ENCODE data around the gene VENTX.

Gene VENTX

GRCh38 chr10:133272301-133272963 lies 34.8 kb downstream of the VENTX start:
- Histone ChIP-seq H3K27ac (ENCODE audit: insufficient read depth, low read length, poor library complexity, severe bottlenecking) (no peak overlapping the region), H3K4me1 (ENCODE audit: control insufficient read depth, insufficient read depth, low read length, poor library complexity, severe bottlenecking) (peaks cover 32% of the 10 kb centered on the region), H3K36me3 (ENCODE audit: control insufficient read depth, insufficient read depth, low read length) (peaks cover 64% of the 10 kb centered on the region), H3K9me3 (ENCODE audit: control insufficient read depth, low read length) (no peaks in the 10 kb centered on the region), H3K27me3 (replicated peaks; ENCODE audit: control insufficient read depth, insufficient read depth, low read length, poor library complexity, severe bottlenecking) (no peaks in the 10 kb centered on the region), H3K4me3 (ENCODE audit: insufficient read depth, low read depth, low read length, poor library complexity, severe bottlenecking) (no peak overlapping the region)
- no peak for DNase-seq

GRCh38 chr10:133272964-133273420 lies 35.3 kb downstream of the VENTX start:
- Histone ChIP-seq H3K27me3 (replicated peaks; ENCODE audit: control insufficient read depth, insufficient read depth, low read length, poor library complexity, severe bottlenecking) (no peaks in the 10 kb centered on the region), H3K4me1 (ENCODE audit: control insufficient read depth, insufficient read depth, low read length, poor library complexity, severe bottlenecking) (peaks cover 37% of the 10 kb centered on the region), H3K27ac (ENCODE audit: insufficient read depth, low read length, poor library complexity, severe bottlenecking) (peak overlapping the region; percentile 63), H3K4me3 (ENCODE audit: insufficient read depth, low read depth, low read length, poor library complexity, severe bottlenecking) (no peak overlapping the region), H3K36me3 (ENCODE audit: control insufficient read depth, insufficient read depth, low read length) (peaks cover 58% of the 10 kb centered on the region), H3K9me3 (ENCODE audit: control insufficient read depth, low read length) (no peaks in the 10 kb centered on the region)
- DNase-seq, result no peak

- Histone ChIP-seq H3K9me3 (ENCODE audit: control insufficient read depth, low read length) (no peaks in the 10 kb centered on the region), H3K4me1 (ENCODE audit: control insufficient read depth, insufficient read depth, low read length, poor library complexity, severe bottlenecking) (peaks cover 44% of the 10 kb centered on the region), H3K27ac (ENCODE audit: insufficient read depth, low read length, poor library complexity, severe bottlenecking) (peak overlapping the region; percentile 63), H3K4me3 (ENCODE audit: insufficient read depth, low read depth, low read length, poor library complexity, severe bottlenecking) (no peak overlapping the region), H3K36me3 (ENCODE audit: control insufficient read depth, insufficient read depth, low read length) (peaks cover 52% of the 10 kb centered on the region), H3K27me3 (replicated peaks; ENCODE audit: control insufficient read depth, insufficient read depth, low read length, poor library complexity, severe bottlenecking) (no peaks in the 10 kb centered on the region)
- DNase-seq, result no peak
Measured at GRCh38 chr10:133273534-133274143, 36.0 kb downstream of the VENTX start.

- Histone ChIP-seq H3K9me3 (ENCODE audit: control insufficient read depth, low read length) (no peaks in the 10 kb centered on the region), H3K27ac (ENCODE audit: insufficient read depth, low read length, poor library complexity, severe bottlenecking) (peak overlapping the region; percentile 96), H3K36me3 (ENCODE audit: control insufficient read depth, insufficient read depth, low read length) (peaks cover 38% of the 10 kb centered on the region), H3K4me1 (ENCODE audit: control insufficient read depth, insufficient read depth, low read length, poor library complexity, severe bottlenecking) (peaks cover 52% of the 10 kb centered on the region), H3K4me3 (ENCODE audit: insufficient read depth, low read depth, low read length, poor library complexity, severe bottlenecking) (peak overlapping the region; percentile 85), H3K27me3 (replicated peaks; ENCODE audit: control insufficient read depth, insufficient read depth, low read length, poor library complexity, severe bottlenecking) (no peaks in the 10 kb centered on the region)
- DNase-seq, result peak; percentile 81 to 89 (median 82)
Measured at GRCh38 chr10:133274751-133275683, 37.4 kb downstream of the VENTX start.

GRCh38 chr10:133275684-133276092 lies 38.0 kb downstream of the VENTX start:
- Histone ChIP-seq H3K36me3 (ENCODE audit: control insufficient read depth, insufficient read depth, low read length) (peaks cover 32% of the 10 kb centered on the region), H3K4me3 (ENCODE audit: insufficient read depth, low read depth, low read length, poor library complexity, severe bottlenecking) (peak overlapping the region; percentile 85), H3K9me3 (ENCODE audit: control insufficient read depth, low read length) (no peaks in the 10 kb centered on the region), H3K27ac (ENCODE audit: insufficient read depth, low read length, poor library complexity, severe bottlenecking) (peak overlapping the region; percentile 96), H3K4me1 (ENCODE audit: control insufficient read depth, insufficient read depth, low read length, poor library complexity, severe bottlenecking) (peaks cover 52% of the 10 kb centered on the region), H3K27me3 (replicated peaks; ENCODE audit: control insufficient read depth, insufficient read depth, low read length, poor library complexity, severe bottlenecking) (no peaks in the 10 kb centered on the region)
- peak in 1 of 3 donors; percentile 19 for DNase-seq

GRCh38 chr10:133276100-133276434 lies 38.4 kb downstream of the VENTX start:
- Histone ChIP-seq H3K4me3 (ENCODE audit: insufficient read depth, low read depth, low read length, poor library complexity, severe bottlenecking) (peak overlapping the region; percentile 85), H3K4me1 (ENCODE audit: control insufficient read depth, insufficient read depth, low read length, poor library complexity, severe bottlenecking) (peaks cover 52% of the 10 kb centered on the region), H3K9me3 (ENCODE audit: control insufficient read depth, low read length) (no peaks in the 10 kb centered on the region), H3K27me3 (replicated peaks; ENCODE audit: control insufficient read depth, insufficient read depth, low read length, poor library complexity, severe bottlenecking) (no peaks in the 10 kb centered on the region), H3K36me3 (ENCODE audit: control insufficient read depth, insufficient read depth, low read length) (peaks cover 28% of the 10 kb centered on the region), H3K27ac (ENCODE audit: insufficient read depth, low read length, poor library complexity, severe bottlenecking) (peak overlapping the region; percentile 96)
- no peak for DNase-seq

- Histone ChIP-seq H3K4me1 (ENCODE audit: control insufficient read depth, insufficient read depth, low read length, poor library complexity, severe bottlenecking) (peaks cover 52% of the 10 kb centered on the region), H3K9me3 (ENCODE audit: control insufficient read depth, low read length) (no peaks in the 10 kb centered on the region), H3K27ac (ENCODE audit: insufficient read depth, low read length, poor library complexity, severe bottlenecking) (peak within 1 kb of the TSS; percentile 96), H3K27me3 (replicated peaks; ENCODE audit: control insufficient read depth, insufficient read depth, low read length, poor library complexity, severe bottlenecking) (no peaks in the 10 kb centered on the region), H3K36me3 (ENCODE audit: control insufficient read depth, insufficient read depth, low read length) (peaks cover 27% of the 10 kb centered on the region), H3K4me3 (ENCODE audit: insufficient read depth, low read depth, low read length, poor library complexity, severe bottlenecking) (peak within 1 kb of the TSS; percentile 85)
- DNase-seq, result peak; percentile 57 to 72 (median 59)
Measured at GRCh38 chr10:133276435-133277201, 39.0 kb downstream of the VENTX start, which contains the start of gene ADAM8. Gene ADAM8 (minus strand): TSS chr10:133276868. CDS start chr10:133276817, 51 bp downstream.

GRCh38 chr10:133277277-133277992 lies 39.8 kb downstream of the VENTX start:
- DNase-seq, result no peak
- Histone ChIP-seq H3K9me3 (ENCODE audit: control insufficient read depth, low read length) (no peaks in the 10 kb centered on the region), H3K27ac (ENCODE audit: insufficient read depth, low read length, poor library complexity, severe bottlenecking) (peak overlapping the region; percentile 96), H3K36me3 (ENCODE audit: control insufficient read depth, insufficient read depth, low read length) (peaks cover 26% of the 10 kb centered on the region), H3K27me3 (replicated peaks; ENCODE audit: control insufficient read depth, insufficient read depth, low read length, poor library complexity, severe bottlenecking) (no peaks in the 10 kb centered on the region), H3K4me3 (ENCODE audit: insufficient read depth, low read depth, low read length, poor library complexity, severe bottlenecking) (no peak overlapping the region), H3K4me1 (ENCODE audit: control insufficient read depth, insufficient read depth, low read length, poor library complexity, severe bottlenecking) (peaks cover 52% of the 10 kb centered on the region)

All from effector memory CD4-positive, alpha-beta T cell (primary cell).